Measurements from ENCODE around the gene TMEM175. TPM values are rescaled to one million over a fixed set of nuclear protein-coding genes. Genes with fewer than 3 reads are reported as not detected.

TMEM175 gene
- total RNA-seq, 1 donor from 2014 or later: 28.0 TPM

- H3K27me3 Mint-ChIP-seq (ENCODE audit: low read depth): no peaks in the 10 kb centered on the region
- TF ChIP-seq CTCF (IDR thresholded peaks at IDR 0.05; ENCODE audit: unreplicated experiment): no peak
- peaks cover 16% of the 10 kb centered on the region for H3K36me3 Mint-ChIP-seq
- no peaks in the 10 kb centered on the region for H3K9me3 Mint-ChIP-seq
- DNase-seq (ENCODE audit: low spot score in 2 of 2, unreplicated experiment in 2 of 2): no peak
- H3K4me3 Mint-ChIP-seq: no peak overlapping the region
- H3K4me1 Mint-ChIP-seq: no peaks in the 10 kb centered on the region
- H3K27ac Mint-ChIP-seq: no peak overlapping the region
Measured at GRCh38 chr4:895596-895995, 36.7 kb upstream of the TMEM175 start.

- Mint-ChIP-seq H3K27me3 (ENCODE audit: low read depth) (no peaks in the 10 kb centered on the region), H3K9me3 (no peaks in the 10 kb centered on the region), H3K4me1 (no peaks in the 10 kb centered on the region), H3K36me3 (peaks cover 17% of the 10 kb centered on the region), H3K27ac (no peak overlapping the region), H3K4me3 (no peak overlapping the region)
- DNase-seq (ENCODE audit: low spot score in 2 of 2, unreplicated experiment in 2 of 2): no peak
- no peak for TF ChIP-seq CTCF (IDR thresholded peaks at IDR 0.05; ENCODE audit: unreplicated experiment)
Measured at GRCh38 chr4:896216-896615, 36.0 kb upstream of the TMEM175 start.

- TF ChIP-seq CTCF (IDR thresholded peaks at IDR 0.05; ENCODE audit: unreplicated experiment): no peak
- no peak overlapping the region for H3K4me3 Mint-ChIP-seq
- no peak for DNase-seq (ENCODE audit: low spot score in 2 of 2, unreplicated experiment in 2 of 2)
Measured at GRCh38 chr4:896630-897029, 35.6 kb upstream of the TMEM175 start.

GRCh38 chr4:898123-898522 is 34.1 kb upstream of the TMEM175 start:
- Mint-ChIP-seq H3K27ac (no peak overlapping the region), H3K9me3 (no peaks in the 10 kb centered on the region), H3K27me3 (ENCODE audit: low read depth) (no peaks in the 10 kb centered on the region), H3K4me1 (no peaks in the 10 kb centered on the region), H3K36me3 (peaks cover 22% of the 10 kb centered on the region), H3K4me3 (no peak overlapping the region)
- DNase-seq (ENCODE audit: low spot score in 2 of 2, unreplicated experiment in 2 of 2): no peak
- no peak for TF ChIP-seq CTCF (IDR thresholded peaks at IDR 0.05; ENCODE audit: unreplicated experiment)

More at GRCh38 chr4:896630-897029, 35.6 kb upstream of the TMEM175 start:
- H3K27ac Mint-ChIP-seq: no peak overlapping the region
- H3K9me3 Mint-ChIP-seq: no peaks in the 10 kb centered on the region
- H3K4me1 Mint-ChIP-seq: no peaks in the 10 kb centered on the region
- peaks cover 17% of the 10 kb centered on the region for H3K36me3 Mint-ChIP-seq
- no peaks in the 10 kb centered on the region for H3K27me3 Mint-ChIP-seq (ENCODE audit: low read depth)

GRCh38 chr4:898869-899555 is 33.2 kb upstream of the TMEM175 start:
- H3K27ac Mint-ChIP-seq: no peak overlapping the region
- no peak overlapping the region for H3K4me3 Mint-ChIP-seq
- no peaks in the 10 kb centered on the region for H3K4me1 Mint-ChIP-seq
- DNase-seq (ENCODE audit: low spot score in 2 of 2, unreplicated experiment in 2 of 2): no peak
- peaks cover 22% of the 10 kb centered on the region for H3K36me3 Mint-ChIP-seq
- H3K27me3 Mint-ChIP-seq (ENCODE audit: low read depth): no peaks in the 10 kb centered on the region
- H3K9me3 Mint-ChIP-seq: no peaks in the 10 kb centered on the region
- TF ChIP-seq CTCF (IDR thresholded peaks at IDR 0.05; ENCODE audit: unreplicated experiment): no peak

GRCh38 chr4:899556-899906 is 32.7 kb upstream of the TMEM175 start:
- H3K4me3 Mint-ChIP-seq: no peak overlapping the region
- no peaks in the 10 kb centered on the region for H3K27me3 Mint-ChIP-seq (ENCODE audit: low read depth)
- H3K27ac Mint-ChIP-seq: no peak overlapping the region
- TF ChIP-seq CTCF (IDR thresholded peaks at IDR 0.05; ENCODE audit: unreplicated experiment): no peak
- H3K36me3 Mint-ChIP-seq: peaks cover 22% of the 10 kb centered on the region
- DNase-seq (ENCODE audit: low spot score in 2 of 2, unreplicated experiment in 2 of 2): no peak
- no peaks in the 10 kb centered on the region for H3K4me1 Mint-ChIP-seq
- no peaks in the 10 kb centered on the region for H3K9me3 Mint-ChIP-seq

Measured in mesothelial cell of epicardium (in vitro differentiated cells).